GM21737 (cell line): ENCODE results near the gene PDCD4.

ENCODE experiments used
- ATAC-seq: cut with Tn5 transposase; IDR thresholded peaks from one replicate; pipeline ENCODE4 v1.9.1; 2021; ENCODE audit warnings: mild to moderate bottlenecking, moderate library complexity; ENCODE audit not compliant: unreplicated experiment

The PDCD4 gene

DNA sequence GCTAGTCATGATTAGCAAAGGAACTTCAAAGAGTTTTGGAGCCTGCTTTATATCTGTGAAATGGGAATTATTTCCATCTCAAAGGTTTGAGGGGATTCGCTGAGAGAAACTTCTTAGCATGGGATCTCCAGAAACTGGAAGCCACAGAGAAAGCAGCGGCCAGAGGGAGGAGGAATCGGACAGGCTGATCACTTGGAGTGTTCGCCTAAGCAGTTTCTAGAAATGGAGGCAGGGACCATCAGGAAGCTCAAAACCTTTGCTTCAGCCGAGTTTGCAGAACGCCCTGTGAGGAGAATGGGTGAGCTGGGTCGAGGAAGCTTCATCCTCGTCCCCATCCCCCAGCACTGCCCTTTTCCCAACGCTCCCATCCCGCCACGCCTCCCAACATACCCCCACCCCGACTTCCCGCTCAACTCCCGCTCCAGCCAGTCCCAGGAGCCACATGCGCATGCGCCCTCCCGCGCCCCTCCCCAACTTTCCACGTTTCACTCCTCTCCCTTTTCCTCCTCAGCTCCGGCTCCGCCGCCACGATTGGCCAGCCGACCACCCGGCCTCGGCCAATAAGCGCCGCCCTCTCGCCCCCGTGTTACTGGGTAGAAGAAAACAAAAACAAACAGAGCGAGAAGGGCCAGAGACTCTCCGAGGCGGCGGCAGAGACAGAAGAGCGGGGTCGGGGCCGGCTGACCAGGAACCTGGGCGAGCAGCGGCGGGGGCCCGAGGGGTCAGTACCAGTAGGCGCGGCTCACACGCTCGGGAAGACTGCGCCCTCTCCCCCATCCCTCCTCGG, at the start of gene PDCD4:
TSS of gene PDCD4 (plus strand) at position 631 of the 787 bp plus-strand sequence. CDS start 4,100 bp downstream, outside the sequence.
- peak; percentile 64 for ATAC-seq

- ATAC-seq = no peak
Measured at GRCh38 chr10:110822035-110822711, 49.6 kb upstream of the PDCD4 start.

DNA sequence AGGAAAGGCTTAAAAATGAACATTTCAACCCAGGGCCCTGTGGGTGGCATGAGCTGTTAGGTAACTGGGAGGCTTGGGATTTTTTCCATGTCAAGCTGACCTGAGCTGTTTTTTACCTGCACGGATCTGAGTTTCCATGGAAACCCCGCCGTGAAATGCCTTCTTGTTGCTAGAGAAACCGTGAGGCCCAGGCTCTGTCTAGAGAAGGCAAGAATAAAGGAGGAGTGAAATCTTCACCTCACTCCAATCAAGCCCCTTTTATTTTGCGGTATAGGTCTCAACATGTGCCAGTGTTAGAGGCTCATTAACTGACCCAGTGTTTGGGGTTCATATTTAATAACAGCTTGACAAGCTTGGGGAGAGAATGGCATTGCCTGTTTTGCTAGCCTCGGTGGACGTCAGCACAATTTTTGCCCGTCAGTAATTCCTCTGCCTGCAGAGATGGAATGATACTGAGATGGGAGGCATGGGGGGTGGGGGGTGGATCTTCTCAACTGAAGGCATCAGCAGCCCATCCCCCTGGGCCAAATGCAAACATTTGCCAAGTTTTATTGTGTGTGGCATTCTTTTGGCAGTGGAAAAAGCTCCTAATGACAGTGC, 48.9 kb upstream of the PDCD4 start:
- ATAC-seq = no peak

GRCh38 chr10:110824152-110824441, 47.6 kb upstream of the PDCD4 start:
- ATAC-seq = no peak

GRCh38 chr10:110824660-110825059, 47.1 kb upstream of the PDCD4 start:
- no peak for ATAC-seq

DNA sequence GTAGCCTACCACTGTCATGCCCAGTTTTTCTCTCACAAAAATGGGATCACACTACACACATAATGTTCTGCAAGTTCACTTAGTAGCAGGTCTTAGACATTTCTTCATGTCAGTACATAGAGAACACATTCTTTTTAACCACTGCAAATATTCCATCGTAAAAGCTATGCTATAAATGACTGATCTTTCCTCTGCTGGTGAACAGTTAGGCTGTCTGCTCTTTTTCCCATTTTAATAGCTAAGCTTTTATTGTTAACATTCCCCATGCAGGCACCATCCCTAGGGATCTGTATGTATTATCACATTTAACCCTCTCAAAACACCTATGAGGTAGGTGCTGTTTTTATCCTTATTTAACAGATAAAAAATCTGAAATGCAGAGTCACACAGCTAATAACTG, 46.2 kb upstream of the PDCD4 start:
- no peak for ATAC-seq

GRCh38 chr10:110827410-110827809, 44.3 kb upstream of the PDCD4 start:
- ATAC-seq = no peak

DNA sequence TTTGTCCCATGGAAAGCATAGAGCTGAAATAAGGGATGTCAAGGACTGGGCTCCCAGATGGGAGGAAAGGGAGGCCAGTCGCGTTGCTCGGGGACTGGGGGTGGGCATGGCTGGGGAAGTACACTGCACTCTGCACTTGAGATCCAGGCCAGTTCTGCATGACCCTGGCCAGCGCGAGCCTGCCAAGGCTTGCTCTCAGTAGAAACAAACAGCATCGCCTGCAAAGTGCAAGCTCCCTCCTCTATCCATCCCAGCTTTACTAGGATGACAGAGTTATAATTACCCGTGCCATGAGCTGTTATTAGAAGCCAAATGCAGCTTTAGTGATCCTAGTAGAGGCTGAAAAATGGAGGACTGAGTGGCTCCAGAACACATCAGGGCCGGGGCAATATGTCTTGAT, 43.9 kb upstream of the PDCD4 start:
- no peak for ATAC-seq

DNA sequence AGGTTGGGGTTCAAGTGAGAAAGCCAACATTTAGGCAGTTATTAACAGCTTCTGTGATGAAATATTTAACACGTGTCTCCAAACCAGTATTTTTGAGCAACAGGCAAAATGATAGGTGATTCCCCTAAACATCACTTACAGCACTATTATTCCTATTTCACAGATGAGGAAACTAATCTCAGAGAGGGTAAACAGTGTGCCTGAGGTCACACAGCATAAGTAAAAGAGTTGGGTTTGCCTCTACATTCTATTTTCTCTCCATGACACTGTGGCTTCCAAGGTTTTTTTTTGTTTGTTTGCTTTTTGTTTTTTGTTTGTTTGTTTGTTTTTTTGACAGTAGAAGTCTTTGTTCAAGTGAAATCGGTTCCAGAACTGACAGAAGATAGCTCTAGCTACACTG, 43.2 kb upstream of the PDCD4 start:
- ATAC-seq = no peak

GRCh38 chr10:110829721-110830410, 41.9 kb upstream of the PDCD4 start:
- ATAC-seq = no peak

GRCh38 chr10:110833234-110833940, 38.3 kb upstream of the PDCD4 start:
- no peak for ATAC-seq

DNA sequence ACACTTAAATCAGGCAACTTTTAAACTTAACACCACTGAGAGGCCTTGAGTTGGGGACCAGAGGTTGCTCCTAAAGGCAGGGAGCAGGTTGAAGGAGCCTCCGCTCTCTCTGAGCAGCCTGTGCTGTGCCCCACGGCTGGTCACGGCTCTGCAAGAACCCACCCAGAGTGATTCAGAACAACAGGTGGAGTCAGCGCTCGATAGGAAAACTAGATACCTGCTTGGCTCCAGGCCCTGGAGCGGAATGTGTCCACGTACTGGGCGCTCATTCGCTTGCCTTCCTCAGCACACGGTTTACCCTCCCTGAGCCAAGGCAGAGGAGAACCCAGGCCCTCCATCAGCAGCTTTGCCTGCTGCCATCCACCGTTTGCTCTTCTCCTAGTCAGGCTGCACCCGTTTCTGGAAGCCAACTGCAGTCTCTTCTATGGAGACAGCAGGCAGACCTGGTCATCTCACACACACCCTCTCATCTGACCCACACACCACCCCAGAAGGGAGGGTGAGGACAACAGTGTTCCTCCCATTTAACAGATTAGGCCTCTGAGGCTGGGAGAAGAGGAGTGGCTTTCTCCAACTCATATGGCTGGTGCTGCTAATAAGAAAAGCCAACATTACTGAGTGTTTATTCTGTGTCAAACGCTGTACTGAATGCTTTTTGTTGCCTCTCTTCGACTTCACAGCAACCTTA, 37.6 kb upstream of the PDCD4 start:
- ATAC-seq = no peak

- no peak for ATAC-seq
Measured at GRCh38 chr10:110834629-110835301, 37.0 kb upstream of the PDCD4 start.

- no peak for ATAC-seq
Measured at GRCh38 chr10:110835841-110836240, 35.9 kb upstream of the PDCD4 start.

- ATAC-seq = no peak
Measured at GRCh38 chr10:110836706-110837105, 35.0 kb upstream of the PDCD4 start.

DNA sequence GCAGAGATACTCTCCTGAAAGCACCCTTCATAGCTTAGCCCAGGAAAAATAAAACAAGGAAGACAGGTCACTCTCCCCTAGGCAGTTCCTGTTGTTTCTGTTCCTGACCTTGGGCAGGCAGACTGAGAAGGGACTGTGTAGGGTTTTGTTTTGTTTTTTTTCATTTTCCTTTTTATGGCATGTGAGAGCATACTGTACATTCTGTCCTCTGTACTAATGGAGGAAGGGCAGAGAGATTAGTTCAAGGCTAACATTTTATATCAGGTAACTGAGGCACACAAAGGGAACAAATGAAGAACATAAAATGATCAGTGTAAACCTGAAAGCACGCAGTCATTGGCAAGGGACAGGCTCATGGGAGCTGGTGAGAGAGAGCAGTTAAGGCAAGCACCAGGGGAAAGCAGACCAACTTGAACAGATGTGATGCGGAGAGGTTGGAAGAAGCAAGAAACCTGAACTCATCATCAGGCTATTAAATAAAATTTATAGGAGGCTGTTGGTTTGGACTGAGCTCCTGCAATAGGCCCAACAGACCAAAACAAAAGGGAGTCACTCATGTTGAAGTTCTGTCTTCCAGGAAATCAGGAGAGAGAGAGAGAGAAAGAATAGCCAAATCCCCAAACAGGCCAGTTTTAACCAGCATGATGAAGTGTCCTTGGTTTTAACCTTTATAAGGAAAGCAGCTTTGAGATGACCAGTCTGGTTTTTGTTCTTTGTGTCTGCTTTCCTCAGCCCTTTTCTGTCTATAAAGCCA, 34.1 kb upstream of the PDCD4 start:
- ATAC-seq = no peak

DNA sequence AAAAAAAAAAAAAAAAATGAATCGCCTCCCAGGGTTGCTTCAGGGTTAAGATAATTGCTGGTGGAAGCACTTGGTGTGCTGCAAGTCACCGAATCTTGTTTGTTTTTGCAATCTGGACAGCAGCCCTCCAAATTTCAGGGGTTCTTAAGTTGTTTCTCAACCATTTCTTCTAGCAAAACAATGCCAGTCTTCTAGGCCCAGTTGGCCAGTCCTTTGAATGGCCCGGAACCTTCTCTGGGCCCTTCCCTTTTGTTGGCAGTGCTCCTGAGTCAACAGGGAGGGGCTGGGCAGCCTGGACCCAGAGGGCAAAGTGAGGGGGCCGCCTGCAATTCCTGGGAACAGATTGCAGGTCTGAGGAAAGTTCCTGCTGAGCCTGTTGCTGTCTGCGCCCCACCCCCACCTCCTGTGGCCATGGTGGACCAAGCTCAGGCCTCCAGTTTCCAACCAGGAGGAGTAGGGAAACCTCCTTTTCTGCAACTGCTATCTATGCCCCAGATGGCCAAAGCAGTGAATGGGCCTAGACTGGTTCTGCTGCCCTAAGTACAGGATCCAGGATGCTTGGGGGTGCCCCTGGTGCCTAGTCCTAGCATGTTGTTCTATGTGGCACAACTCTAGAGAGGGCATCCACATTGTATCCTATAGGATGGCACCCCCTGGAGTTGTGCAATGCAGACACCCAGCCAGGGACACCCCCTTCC, 31.4 kb upstream of the PDCD4 start:
- no peak for ATAC-seq

DNA sequence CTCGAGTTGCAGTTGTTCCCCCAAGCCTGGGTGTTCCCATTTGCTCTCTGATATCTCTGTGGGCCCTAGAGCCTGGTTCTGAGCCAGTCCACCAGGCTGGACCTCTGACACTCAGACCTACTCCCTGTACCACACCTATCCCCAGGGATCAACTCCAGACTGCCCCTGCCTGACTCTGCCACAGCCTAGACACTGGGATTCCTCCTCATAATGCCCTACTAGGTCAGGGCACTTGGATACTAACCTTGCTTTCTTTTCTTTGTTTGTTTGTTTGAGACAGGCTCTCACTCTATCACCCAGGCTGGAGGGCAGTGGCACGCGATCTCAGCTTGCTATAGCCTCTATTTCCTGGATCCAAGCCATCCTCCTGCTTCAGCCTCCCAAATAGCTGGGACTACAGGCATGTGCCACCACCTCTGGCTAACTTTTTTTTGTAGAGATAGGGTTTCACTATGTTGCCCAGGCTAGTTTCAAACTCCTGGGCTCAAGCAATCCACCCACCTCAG, 30.8 kb upstream of the PDCD4 start:
- ATAC-seq = no peak
